Measurements from ENCODE around the gene PLCB2. TPM values are rescaled to one million over a fixed set of nuclear protein-coding genes. Genes with fewer than 3 reads are reported as not detected.

PLCB2 gene
- polyA plus RNA-seq, 1 of the 3 experiments (the other 2 are of a cell fraction), result 0.15 TPM

DNA sequence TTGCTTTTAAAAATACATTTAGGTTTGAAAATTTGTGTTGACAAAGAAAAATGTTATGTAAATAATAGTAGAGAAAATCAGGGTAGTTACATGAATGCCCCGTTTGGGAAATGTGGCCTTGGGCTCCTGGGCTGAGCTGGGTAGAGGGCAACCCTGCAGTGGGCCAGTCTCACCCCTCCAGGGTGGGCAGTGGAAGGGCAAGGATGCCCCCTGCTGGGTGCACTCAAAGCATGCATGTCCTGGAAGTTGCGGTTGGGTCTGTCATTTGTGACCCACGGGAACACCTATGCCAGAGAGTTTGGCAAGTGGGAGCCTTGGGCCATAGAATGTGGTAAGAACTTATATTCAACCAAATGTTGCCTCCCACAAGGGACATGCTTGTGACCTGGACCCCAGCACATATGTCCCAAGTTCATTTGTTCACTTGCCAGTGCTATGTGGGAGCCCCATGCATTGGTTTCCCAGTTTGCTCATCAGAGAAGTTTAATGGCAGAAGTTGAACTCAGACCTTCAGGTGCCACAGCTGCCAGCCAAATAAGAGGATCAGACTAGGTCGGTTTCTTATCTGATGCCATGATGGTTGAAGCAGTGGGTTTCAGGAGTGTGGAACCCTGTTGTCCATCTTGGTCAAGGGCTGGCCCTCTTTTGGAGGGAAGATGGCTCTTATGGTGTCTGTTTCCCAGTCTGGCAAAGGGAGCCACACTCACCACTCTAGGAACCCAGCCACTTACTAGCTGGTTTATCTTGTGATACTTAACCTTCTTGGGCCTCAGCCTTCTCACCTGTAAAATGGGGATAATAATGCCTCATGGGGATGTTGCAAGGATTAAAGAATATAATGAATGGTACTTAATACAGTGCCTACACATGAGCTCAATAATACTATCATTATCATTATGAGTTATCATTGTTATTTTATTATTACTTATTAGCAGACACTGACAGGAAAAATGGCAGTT, 2.5 kb upstream of the PLCB2 start:
- peaks cover 10 to 14% of the 10 kb centered on the region in 2 experiments; a peak in 3 of 4 replicates for H3K4me1 ChIP-seq (ENCODE audit: control insufficient read depth in 1 of 2, insufficient read depth in 2 of 2, low read depth in 1 of 2, low read length in 1 of 2)

DNA sequence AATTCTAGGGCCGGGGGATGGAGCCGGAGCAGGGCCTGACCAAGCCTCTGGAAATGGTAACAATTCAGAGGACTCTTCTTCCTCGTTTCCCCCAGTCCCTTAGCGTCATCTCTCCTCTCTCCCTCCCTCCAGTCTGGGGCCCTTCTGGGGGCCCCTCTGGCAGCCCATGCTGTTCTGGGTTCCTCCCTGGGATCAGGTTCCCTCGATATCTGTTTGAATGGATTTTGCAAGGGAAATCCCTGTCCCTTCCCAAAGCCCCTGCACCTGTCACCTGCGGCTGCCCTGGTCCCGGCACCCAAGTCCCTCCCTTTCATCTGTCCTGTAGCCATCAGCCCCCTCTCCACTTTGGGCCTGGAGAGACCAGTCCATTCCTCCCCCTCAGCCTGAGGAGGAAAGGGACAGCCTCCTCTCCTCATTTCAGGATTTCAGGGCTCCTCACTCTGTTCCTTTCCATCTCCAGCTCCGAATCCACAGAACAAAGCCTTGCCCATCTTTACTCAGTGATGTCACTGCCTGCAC, 1.7 kb upstream of the PLCB2 start:
- no peak overlapping the region for H3K4me3 ChIP-seq (ENCODE audit: low read depth in 2 of 2, low read length in 1 of 2)
- CTCF ChIA-PET, result interaction anchor here (0.5 to 70.6 kb wide), 32 partner anchors 5 to 512 kb away, joined by 3 to 2194 read pairs (median 4); partner anchors contain the start of genes ANKRD63, BMF, CCDC9B and DISP2
- H3K79me2 ChIP-seq (ENCODE audit: insufficient read depth), result no peaks in the 10 kb centered on the region
- WGBS (ENCODE audit: low lambda C conversion rate), result 89% methylated on average over 8 of the region's 8 CpGs
- no peak overlapping the region for H2AFZ ChIP-seq (ENCODE audit: low read depth)
- POLR2A ChIA-PET, result interaction anchor here (0.9 kb wide), 1 partner anchor 30 kb away, joined by 4 read pairs; no protein-coding TSS in a partner anchor
- H3K9me3 ChIP-seq, result no peaks in the 10 kb centered on the region
- H3K9me2 ChIP-seq, result no peaks in the 10 kb centered on the region
- H3F3A ChIP-seq (replicated peaks; ENCODE audit: insufficient read depth), result peaks cover 1% of the 10 kb centered on the region
- H4K20me1 ChIP-seq (ENCODE audit: insufficient read depth), result no peaks in the 10 kb centered on the region
- no peaks in the 10 kb centered on the region; the same call in 1 of the 2 replicates for H3K27me3 ChIP-seq (ENCODE audit: insufficient read depth)
- DNase-seq, result no peak
- H3K36me3 ChIP-seq (replicated peaks in 1 of 2; ENCODE audit: control insufficient read depth in 1 of 2, insufficient read depth in 2 of 2, low read length in 1 of 2), result no peaks in the 10 kb centered on the region
- no peak overlapping the region for H3K27ac ChIP-seq (ENCODE audit: low read depth in 2 of 2, low read length in 1 of 2)
- H3K4me1 ChIP-seq (ENCODE audit: control insufficient read depth in 1 of 2, insufficient read depth in 2 of 2, low read depth in 1 of 2, low read length in 1 of 2), result peaks cover 7 to 10% of the 10 kb centered on the region in 2 experiments; a peak in 3 of 4 replicates
- no peak overlapping the region for H3K4me2 ChIP-seq
- H3K9ac ChIP-seq, result no peak overlapping the region
- TF ChIP-seq TAF1 (IDR thresholded peaks at IDR 0.05; ENCODE audit: borderline replicate concordance, low read depth, low read length) (no peak), GABPA (IDR thresholded peaks at IDR 0.05; ENCODE audit: low read depth) (no peak), ELF1 (IDR thresholded peaks at IDR 0.05) (no peak), EP300 (IDR thresholded peaks at IDR 0.05; ENCODE audit: borderline replicate concordance in 1 of 2, low read depth in 1 of 2, low read length in 1 of 2) (no peak), YY1 (IDR thresholded peaks at IDR 0.05; ENCODE audit: low read depth) (no peak), POLR2AphosphoS5 (IDR thresholded peaks at IDR 0.05; ENCODE audit: low read depth, low read length) (no peak), FOXJ3 (CRISPR knock-in tag; IDR thresholded peaks at IDR 0.05) (no peak), RAD21 (IDR thresholded peaks at IDR 0.05; ENCODE audit: low read length) (no peak), FOXM1 (IDR thresholded peaks at IDR 0.05; ENCODE audit: low read depth) (no peak)
- TF ChIP-seq, protein P1, sequence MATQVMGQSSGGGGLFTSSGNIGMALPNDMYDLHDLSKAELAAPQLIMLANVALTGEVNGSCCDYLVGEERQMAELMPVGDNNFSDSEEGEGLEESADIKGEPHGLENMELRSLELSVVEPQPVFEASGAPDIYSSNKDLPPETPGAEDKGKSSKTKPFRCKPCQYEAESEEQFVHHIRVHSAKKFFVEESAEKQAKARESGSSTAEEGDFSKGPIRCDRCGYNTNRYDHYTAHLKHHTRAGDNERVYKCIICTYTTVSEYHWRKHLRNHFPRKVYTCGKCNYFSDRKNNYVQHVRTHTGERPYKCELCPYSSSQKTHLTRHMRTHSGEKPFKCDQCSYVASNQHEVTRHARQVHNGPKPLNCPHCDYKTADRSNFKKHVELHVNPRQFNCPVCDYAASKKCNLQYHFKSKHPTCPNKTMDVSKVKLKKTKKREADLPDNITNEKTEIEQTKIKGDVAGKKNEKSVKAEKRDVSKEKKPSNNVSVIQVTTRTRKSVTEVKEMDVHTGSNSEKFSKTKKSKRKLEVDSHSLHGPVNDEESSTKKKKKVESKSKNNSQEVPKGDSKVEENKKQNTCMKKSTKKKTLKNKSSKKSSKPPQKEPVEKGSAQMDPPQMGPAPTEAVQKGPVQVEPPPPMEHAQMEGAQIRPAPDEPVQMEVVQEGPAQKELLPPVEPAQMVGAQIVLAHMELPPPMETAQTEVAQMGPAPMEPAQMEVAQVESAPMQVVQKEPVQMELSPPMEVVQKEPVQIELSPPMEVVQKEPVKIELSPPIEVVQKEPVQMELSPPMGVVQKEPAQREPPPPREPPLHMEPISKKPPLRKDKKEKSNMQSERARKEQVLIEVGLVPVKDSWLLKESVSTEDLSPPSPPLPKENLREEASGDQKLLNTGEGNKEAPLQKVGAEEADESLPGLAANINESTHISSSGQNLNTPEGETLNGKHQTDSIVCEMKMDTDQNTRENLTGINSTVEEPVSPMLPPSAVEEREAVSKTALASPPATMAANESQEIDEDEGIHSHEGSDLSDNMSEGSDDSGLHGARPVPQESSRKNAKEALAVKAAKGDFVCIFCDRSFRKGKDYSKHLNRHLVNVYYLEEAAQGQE (IDR thresholded peaks at IDR 0.05; ENCODE audit: low read depth, low read length), result no peak
- TF ChIP-seq, protein P2, sequence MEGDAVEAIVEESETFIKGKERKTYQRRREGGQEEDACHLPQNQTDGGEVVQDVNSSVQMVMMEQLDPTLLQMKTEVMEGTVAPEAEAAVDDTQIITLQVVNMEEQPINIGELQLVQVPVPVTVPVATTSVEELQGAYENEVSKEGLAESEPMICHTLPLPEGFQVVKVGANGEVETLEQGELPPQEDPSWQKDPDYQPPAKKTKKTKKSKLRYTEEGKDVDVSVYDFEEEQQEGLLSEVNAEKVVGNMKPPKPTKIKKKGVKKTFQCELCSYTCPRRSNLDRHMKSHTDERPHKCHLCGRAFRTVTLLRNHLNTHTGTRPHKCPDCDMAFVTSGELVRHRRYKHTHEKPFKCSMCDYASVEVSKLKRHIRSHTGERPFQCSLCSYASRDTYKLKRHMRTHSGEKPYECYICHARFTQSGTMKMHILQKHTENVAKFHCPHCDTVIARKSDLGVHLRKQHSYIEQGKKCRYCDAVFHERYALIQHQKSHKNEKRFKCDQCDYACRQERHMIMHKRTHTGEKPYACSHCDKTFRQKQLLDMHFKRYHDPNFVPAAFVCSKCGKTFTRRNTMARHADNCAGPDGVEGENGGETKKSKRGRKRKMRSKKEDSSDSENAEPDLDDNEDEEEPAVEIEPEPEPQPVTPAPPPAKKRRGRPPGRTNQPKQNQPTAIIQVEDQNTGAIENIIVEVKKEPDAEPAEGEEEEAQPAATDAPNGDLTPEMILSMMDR (IDR thresholded peaks at IDR 0.05), result no peak

More for the DNA sequence above, 2.5 kb upstream of the PLCB2 start:
- Histone ChIP-seq H3F3A (replicated peaks; ENCODE audit: insufficient read depth) (peaks cover 7% of the 10 kb centered on the region), H2AFZ (ENCODE audit: low read depth) (no peak overlapping the region), H3K9ac (no peak overlapping the region), H3K4me2 (no peak overlapping the region), H3K4me3 (ENCODE audit: low read depth in 2 of 2, low read length in 1 of 2) (no peak overlapping the region; a peak in 1 of 4 replicates), H4K20me1 (ENCODE audit: insufficient read depth) (no peaks in the 10 kb centered on the region), H3K79me2 (ENCODE audit: insufficient read depth) (no peaks in the 10 kb centered on the region), H3K9me3 (no peaks in the 10 kb centered on the region), H3K27me3 (ENCODE audit: insufficient read depth) (no peaks in the 10 kb centered on the region; the same call in 1 of the 2 replicates), H3K36me3 (replicated peaks in 1 of 2; ENCODE audit: control insufficient read depth in 1 of 2, insufficient read depth in 2 of 2, low read length in 1 of 2) (no peaks in the 10 kb centered on the region), H3K9me2 (no peaks in the 10 kb centered on the region), H3K27ac (ENCODE audit: low read depth in 2 of 2, low read length in 1 of 2) (no peak overlapping the region)
- CTCF ChIA-PET, result interaction anchor here (0.5 to 70.6 kb wide), 35 partner anchors 4 to 513 kb away, joined by 3 to 2194 read pairs (median 4); partner anchors contain the start of genes ANKRD63, BMF, CCDC9B and DISP2
- 9% methylated on average over 3 of the region's 4 CpGs for WGBS (ENCODE audit: low lambda C conversion rate)
- DNase-seq, result peak; percentile 89
- POLR2A ChIA-PET, result interaction anchor here (0.9 kb wide), 1 partner anchor 31 kb away, joined by 4 read pairs; no protein-coding TSS in a partner anchor
- TF ChIP-seq MXI1 (IDR thresholded peaks at IDR 0.05; ENCODE audit: low read depth, low read length), result no peak
- no peak for TF ChIP-seq GABPA (IDR thresholded peaks at IDR 0.05; ENCODE audit: low read depth)
- no peak for TF ChIP-seq FOSL2 (IDR thresholded peaks at IDR 0.05; ENCODE audit: borderline replicate concordance, low read depth)
- peak; percentile 97 for TF ChIP-seq SMC3 (IDR thresholded peaks at IDR 0.05; ENCODE audit: low read depth, low read length)
- TF ChIP-seq CHD2 (IDR thresholded peaks at IDR 0.05; ENCODE audit: low read length, partially characterized antibody), result peak; percentile 14
- TF ChIP-seq, protein P2 (IDR thresholded peaks at IDR 0.05), result peak; percentile 76
- TF ChIP-seq RAD21 (IDR thresholded peaks at IDR 0.05; ENCODE audit: low read length), result peak; percentile 96

Measured in SK-N-SH (cell line).